Fibroblast of lung (primary cell): ENCODE results near the gene TLCD4. TPM values are rescaled to one million over a fixed set of nuclear protein-coding genes. Genes with fewer than 3 reads are reported as not detected.

Experiments used
- DNase-seq, 2 donors: peaks; one replicate each; pipeline versions ENCODE4 v3.0.0 to v3.0.0-alpha.2; 2010; ENCODE audit warnings: low read depth in 2 of 2
- H2AFZ ChIP-seq: 2 replicates; pipeline ENCODE4 v1.5.1; 2012; ENCODE audit warnings: low read length, control low read depth, inconsistent platforms
- H3K27ac ChIP-seq: 2 replicates; pipeline ENCODE4 v1.5.1; 2011; ENCODE audit warnings: low read length, control low read depth; ENCODE audit not compliant: insufficient read depth
- H3K27me3 ChIP-seq: 2 replicates; pipeline ENCODE4 v1.5.1; 2011; ENCODE audit warnings: mild to moderate bottlenecking, low read length; ENCODE audit not compliant: control insufficient read depth, insufficient read depth
- H3K36me3 ChIP-seq: 2 replicates; pipeline ENCODE4 v1.5.1; 2011; ENCODE audit warnings: low read length; ENCODE audit not compliant: control insufficient read depth, insufficient read depth
- H3K4me1 ChIP-seq: 2 replicates; pipeline ENCODE4 v1.5.1; 2011; ENCODE audit warnings: low read length; ENCODE audit not compliant: control insufficient read depth, insufficient read depth; ENCODE audit errors: extremely low read depth
- H3K4me2 ChIP-seq: 2 replicates; pipeline ENCODE4 v1.5.1; 2011; ENCODE audit warnings: low read length, control low read depth; ENCODE audit not compliant: insufficient read depth; ENCODE audit errors: extremely low read depth
- H3K4me3 ChIP-seq, 4 experiments: fragments of 200-600 bp in 1 of 4; sonication (generic) in 1 of 4; replicated peaks in 1 of 4; 2 replicates each; pipeline ENCODE4 v1.5.1; 2011 to 2016; ENCODE audit warnings: low read length in 4 of 4, low read depth in 3 of 4, mild to moderate bottlenecking in 3 of 4, control low read depth in 2 of 4, inconsistent platforms in 1 of 4, mixed read lengths in 1 of 4; ENCODE audit not compliant: insufficient read depth in 1 of 4; ENCODE audit errors: control extremely low read depth in 1 of 4
- H3K79me2 ChIP-seq: 2 replicates; pipeline ENCODE4 v1.5.1; 2012; ENCODE audit warnings: mild to moderate bottlenecking, low read length, inconsistent platforms; ENCODE audit not compliant: control insufficient read depth, insufficient read depth
- H3K9ac ChIP-seq: 2 replicates; pipeline ENCODE4 v1.5.1; 2011; ENCODE audit warnings: mild to moderate bottlenecking, low read length, control low read depth; ENCODE audit not compliant: insufficient read depth
- H3K9me3 ChIP-seq: 2 replicates; pipeline ENCODE4 v1.5.1; 2012; ENCODE audit warnings: low read depth, low read length; ENCODE audit not compliant: control insufficient read depth, insufficient read depth
- H4K20me1 ChIP-seq: 2 replicates; pipeline ENCODE4 v1.5.1; 2011; ENCODE audit warnings: low read length; ENCODE audit not compliant: control insufficient read depth, insufficient read depth; ENCODE audit errors: extremely low read depth
- CTCF ChIP-seq, 2 donors: IDR thresholded peaks in 1 of 2; conservative IDR thresholded peaks in 1 of 2; 1 replicate in 1 of 2; 2 replicates in 1 of 2; pipeline ENCODE4 v1.5.1; 2011 to 2012; ENCODE audit warnings: low read length in 2 of 2, control low read depth in 1 of 2, inconsistent platforms in 1 of 2, low read depth in 1 of 2, mild to moderate bottlenecking in 1 of 2
- EZH2 ChIP-seq: IDR thresholded peaks from 2 replicates; pipeline ENCODE4 v1.5.1; 2012; ENCODE audit warnings: low read length, control low read depth, mild to moderate bottlenecking; ENCODE audit errors: missing control alignments
- polyA plus RNA-seq, 2 donors: library from polyadenylated mRNA; depleted of rRNA in 1 of 2; stranded (reverse) in 1 of 2; unstranded in 1 of 2; fragments of >200 nt; gene quantifications; 2 replicates each; pipeline ENCODE4 v1.2.1, GENCODE V29; 2011 to 2012; ENCODE audit warnings: missing spikeins in 1 of 2
- total RNA-seq: library from RNA; depleted of rRNA; stranded (reverse); fragments of >200 nt; gene quantifications from 2 replicates; pipeline ENCODE4 v1.2.1, GENCODE V29; 2014

The TLCD4 gene
- total and polyA plus RNA-seq, 2 donors (not counting 1 experiment from before 2014, with no cell fraction given): 1.5 to 2.1 TPM

GRCh38 chr1:95116580-95117206, 462 bp upstream of the TLCD4 start:
- Histone ChIP-seq H3K79me2 (no peaks in the 10 kb centered on the region), H3K27ac (no peak overlapping the region), H2AFZ (peak overlapping the region; percentile 49), H3K36me3 (no peaks in the 10 kb centered on the region), H3K27me3 (peaks cover 7% of the 10 kb centered on the region), H3K4me2 (peak overlapping the region; percentile 90), H4K20me1 (no peaks in the 10 kb centered on the region), H3K9me3 (no peaks in the 10 kb centered on the region), H3K9ac (no peak overlapping the region), H3K4me1 (no peaks in the 10 kb centered on the region), H3K4me3 (peak overlapping the region; percentile 58 to 85 (median 67))
- DNase-seq: peak; percentile 43 to 46
- peak; percentile 24 to 56 for TF ChIP-seq CTCF (conservative IDR thresholded peaks at IDR 0.05 in 1 of 2, IDR thresholded peaks at IDR 0.05 in 1 of 2; ENCODE audit: low read depth in 1 of 2, low read length in 2 of 2)
- no peak for TF ChIP-seq EZH2

- Histone ChIP-seq H3K9ac (no peak overlapping the region), H3K4me1 (no peaks in the 10 kb centered on the region), H3K79me2 (no peaks in the 10 kb centered on the region), H3K4me3 (peak overlapping the region; percentile 3 to 70 (median 58)), H3K27ac (no peak overlapping the region), H2AFZ (no peak overlapping the region), H3K27me3 (peaks cover 5% of the 10 kb centered on the region), H3K4me2 (peak overlapping the region; percentile 44), H3K9me3 (no peaks in the 10 kb centered on the region), H4K20me1 (no peaks in the 10 kb centered on the region), H3K36me3 (no peaks in the 10 kb centered on the region)
- DNase-seq: peak in 1 of 2 donors; percentile 7
- TF ChIP-seq CTCF (conservative IDR thresholded peaks at IDR 0.05 in 1 of 2, IDR thresholded peaks at IDR 0.05 in 1 of 2; ENCODE audit: low read depth in 1 of 2, low read length in 2 of 2) (no peak), EZH2 (peak; percentile 6)
Observed at GRCh38 chr1:95118067-95118499, 928 bp downstream of the TLCD4 start.

- TF ChIP-seq EZH2 (no peak), CTCF (conservative IDR thresholded peaks at IDR 0.05 in 1 of 2, IDR thresholded peaks at IDR 0.05 in 1 of 2; ENCODE audit: low read depth in 1 of 2, low read length in 2 of 2) (no peak)
- Histone ChIP-seq H4K20me1 (no peaks in the 10 kb centered on the region), H3K27me3 (peaks cover 5% of the 10 kb centered on the region), H3K9me3 (no peaks in the 10 kb centered on the region), H3K36me3 (no peaks in the 10 kb centered on the region), H3K79me2 (no peaks in the 10 kb centered on the region), H3K9ac (no peak overlapping the region), H3K4me2 (no peak overlapping the region), H3K4me1 (no peaks in the 10 kb centered on the region), H3K27ac (no peak overlapping the region), H3K4me3 (no peak overlapping the region), H2AFZ (no peak overlapping the region)
- no peak for DNase-seq
Observed at GRCh38 chr1:95118710-95119109, 1.6 kb downstream of the TLCD4 start.
